Fibroblast of pulmonary artery (primary cell): ENCODE results near the gene ITGB1BP2.
"Not testable (repeated sequence)": the region's sequence is repeated elsewhere in the genome, so short reads cannot be mapped to it uniquely, and the experiment has no call there.

ENCODE experiments used
- DNase-seq: peaks from one replicate; pipeline ENCODE4 v3.0.0-alpha.2; 2010; ENCODE audit warnings: low read depth
- H3K4me3 ChIP-seq: replicated peaks from 2 replicates; pipeline ENCODE4 v1.5.1; 2011; ENCODE audit warnings: low read depth, mild to moderate bottlenecking, control low read depth, low read length, moderate library complexity
- TF ChIP-seq, protein P1 (sequence below): IDR thresholded peaks from 2 replicates; pipeline ENCODE4 v1.5.1; 2011; ENCODE audit warnings: mild to moderate bottlenecking, control low read depth, low read length, inconsistent platforms; ENCODE audit errors: missing control alignments

Gene ITGB1BP2

DNA sequence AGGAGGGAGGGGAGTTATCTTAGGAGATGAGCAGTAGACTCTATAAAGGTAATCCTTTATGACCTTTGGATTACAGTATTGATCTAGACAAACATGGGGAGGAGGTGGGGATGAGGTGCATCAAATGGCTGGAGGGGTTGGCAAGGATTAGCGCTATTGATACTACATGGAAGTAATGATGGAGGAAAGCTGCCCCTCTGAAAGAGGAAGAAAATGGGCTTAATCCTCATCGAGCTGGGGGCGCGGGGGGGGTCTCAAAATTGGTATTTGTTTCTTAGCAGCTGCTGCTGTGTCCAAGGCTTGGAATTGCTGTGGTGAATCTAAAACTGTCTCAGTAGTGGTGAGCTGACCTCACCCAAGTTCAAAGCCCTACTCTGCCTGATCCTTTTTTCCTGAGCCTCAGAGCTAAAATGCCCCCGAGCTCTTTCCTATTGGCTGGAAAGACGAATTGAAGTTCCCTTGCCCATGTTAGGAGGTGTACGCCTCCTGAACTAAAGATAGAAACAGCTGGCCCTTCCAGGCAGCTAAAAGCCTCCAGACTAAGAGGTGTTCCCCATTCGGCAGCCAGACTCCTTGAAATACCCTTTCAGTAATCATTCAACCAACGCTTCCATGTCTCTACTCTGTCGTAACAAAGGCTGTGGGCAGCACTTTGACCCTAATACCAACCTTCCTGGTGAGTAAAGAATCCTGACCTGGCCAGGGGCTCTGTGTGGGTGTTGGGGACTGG is at the start of gene ITGB1BP2:
TSS of gene ITGB1BP2 (plus strand) at position 556 of the 730 bp plus-strand sequence. CDS start at position 613, 57 bp downstream.
- no peak within 1 kb of the TSS for H3K4me3 ChIP-seq
- DNase-seq, result peak; percentile 45
- TF ChIP-seq, protein P1, sequence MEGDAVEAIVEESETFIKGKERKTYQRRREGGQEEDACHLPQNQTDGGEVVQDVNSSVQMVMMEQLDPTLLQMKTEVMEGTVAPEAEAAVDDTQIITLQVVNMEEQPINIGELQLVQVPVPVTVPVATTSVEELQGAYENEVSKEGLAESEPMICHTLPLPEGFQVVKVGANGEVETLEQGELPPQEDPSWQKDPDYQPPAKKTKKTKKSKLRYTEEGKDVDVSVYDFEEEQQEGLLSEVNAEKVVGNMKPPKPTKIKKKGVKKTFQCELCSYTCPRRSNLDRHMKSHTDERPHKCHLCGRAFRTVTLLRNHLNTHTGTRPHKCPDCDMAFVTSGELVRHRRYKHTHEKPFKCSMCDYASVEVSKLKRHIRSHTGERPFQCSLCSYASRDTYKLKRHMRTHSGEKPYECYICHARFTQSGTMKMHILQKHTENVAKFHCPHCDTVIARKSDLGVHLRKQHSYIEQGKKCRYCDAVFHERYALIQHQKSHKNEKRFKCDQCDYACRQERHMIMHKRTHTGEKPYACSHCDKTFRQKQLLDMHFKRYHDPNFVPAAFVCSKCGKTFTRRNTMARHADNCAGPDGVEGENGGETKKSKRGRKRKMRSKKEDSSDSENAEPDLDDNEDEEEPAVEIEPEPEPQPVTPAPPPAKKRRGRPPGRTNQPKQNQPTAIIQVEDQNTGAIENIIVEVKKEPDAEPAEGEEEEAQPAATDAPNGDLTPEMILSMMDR, result no peak

DNA sequence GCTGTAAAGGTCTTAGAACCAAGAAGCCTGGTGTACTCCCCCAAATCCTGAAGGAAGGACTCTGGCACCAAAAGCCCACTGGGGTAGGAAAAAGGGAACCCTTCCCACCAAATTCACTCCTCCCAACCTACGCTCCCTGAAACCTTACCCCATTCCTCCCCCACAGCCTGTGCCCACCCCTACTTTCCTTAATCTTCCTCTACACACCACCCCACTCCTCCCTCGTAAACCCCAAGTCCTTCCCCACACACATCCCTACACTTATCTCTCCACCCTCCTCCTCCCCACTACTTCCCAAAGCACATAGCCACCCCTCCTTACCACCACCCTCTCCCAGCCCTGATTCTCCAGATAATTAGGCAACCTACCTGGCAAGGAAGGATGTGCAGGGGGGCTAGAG is 49.3 kb upstream of the ITGB1BP2 start:
- TF ChIP-seq, protein P1, result no peak
- DNase-seq, result no peak
- H3K4me3 ChIP-seq, result peak overlapping the region; percentile 14

DNA sequence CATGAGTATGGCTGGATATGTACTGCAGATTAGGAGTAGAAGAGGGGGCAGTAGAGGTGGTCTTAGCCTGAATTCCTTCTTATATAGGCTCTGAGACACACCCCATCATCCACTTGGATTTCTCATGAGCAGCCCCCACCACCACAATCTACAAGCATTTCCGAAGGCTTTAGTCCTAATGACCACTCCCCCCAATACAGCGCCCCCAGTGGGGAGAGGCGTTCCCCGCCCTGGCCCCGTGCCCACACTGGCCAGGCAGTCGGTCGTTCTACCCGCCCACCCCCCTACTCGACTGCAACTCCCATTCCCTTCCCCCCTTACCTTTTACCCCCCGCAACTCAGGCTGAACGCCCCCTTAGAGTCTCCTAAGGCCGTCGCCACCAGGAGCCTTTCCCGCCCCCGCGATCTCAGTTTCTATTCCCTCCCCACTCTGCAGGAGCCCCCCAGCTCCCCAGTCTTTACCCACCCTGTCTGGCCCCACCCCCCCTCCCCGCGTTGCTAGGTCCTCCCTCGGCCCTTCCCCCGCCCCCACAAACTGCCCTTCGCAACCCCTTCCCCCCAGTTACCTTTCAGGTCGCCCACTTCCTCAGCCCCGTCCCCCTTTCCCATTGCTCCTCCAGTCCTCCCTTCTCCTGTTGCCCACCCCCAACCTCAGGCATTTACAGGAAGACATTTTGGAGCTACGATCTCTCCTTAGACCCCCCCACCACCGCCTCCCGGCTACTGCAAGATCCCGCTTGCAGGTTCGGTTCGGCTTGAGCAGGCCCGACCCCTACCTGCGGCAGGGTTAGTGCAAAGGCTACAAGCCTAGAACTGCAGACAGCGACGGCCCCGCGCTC is 48.1 kb upstream of the ITGB1BP2 start:
- H3K4me3 ChIP-seq, result peak overlapping the region; percentile 83
- TF ChIP-seq, protein P1, result peak; percentile 40
- peak; percentile 41 for DNase-seq

DNA sequence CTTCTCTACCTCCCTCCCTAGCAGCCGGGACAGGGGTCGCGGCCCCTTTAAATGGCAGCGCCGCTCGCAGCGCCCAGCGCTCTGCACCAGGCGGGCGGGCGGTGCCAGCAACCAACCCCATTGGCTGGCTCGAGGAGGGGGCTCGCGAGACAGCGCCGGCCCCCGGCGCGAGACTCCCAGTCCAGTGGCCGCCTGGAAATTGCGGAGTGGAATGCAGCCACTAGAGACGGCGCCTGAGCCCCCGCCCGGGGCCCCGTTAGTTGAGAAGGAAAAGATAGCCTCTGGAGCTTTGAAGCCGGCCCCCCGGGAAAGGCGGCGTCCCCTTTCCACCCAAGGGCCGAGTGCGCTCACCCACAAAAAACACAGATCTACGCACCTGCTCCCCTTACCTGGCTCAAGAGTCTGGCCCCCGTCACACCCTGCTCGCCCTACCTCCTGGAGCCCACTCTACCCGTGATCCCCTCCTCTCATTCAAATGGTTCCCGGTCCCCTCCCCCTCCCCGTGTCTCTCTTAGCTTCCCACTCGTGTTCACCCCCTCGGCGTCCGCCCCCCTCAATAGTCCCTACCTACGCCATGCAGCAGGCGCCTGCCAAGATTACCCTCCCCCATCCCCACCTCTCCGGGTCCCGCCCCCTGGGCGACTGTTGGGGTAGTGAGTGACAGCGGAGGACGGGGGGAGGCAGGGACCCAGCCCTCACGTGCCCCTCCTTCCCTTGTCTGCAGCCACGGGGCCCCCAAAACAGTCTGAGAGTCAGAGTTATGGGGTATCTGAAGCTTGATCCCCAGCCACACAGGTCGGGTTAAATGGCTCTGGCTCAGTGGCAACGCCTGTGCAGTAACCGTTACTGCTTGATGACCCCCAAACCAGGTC is 47.2 kb upstream of the ITGB1BP2 start, which contains the start of gene ZMYM3:
TSS of gene ZMYM3 (minus strand) at position 49 of the 872 bp plus-strand sequence. CDS start 885 bp downstream, outside the sequence.
- peak; percentile 82 for DNase-seq
- TF ChIP-seq, protein P1, result no peak
- peak within 1 kb of the TSS; percentile 83 for H3K4me3 ChIP-seq

DNA sequence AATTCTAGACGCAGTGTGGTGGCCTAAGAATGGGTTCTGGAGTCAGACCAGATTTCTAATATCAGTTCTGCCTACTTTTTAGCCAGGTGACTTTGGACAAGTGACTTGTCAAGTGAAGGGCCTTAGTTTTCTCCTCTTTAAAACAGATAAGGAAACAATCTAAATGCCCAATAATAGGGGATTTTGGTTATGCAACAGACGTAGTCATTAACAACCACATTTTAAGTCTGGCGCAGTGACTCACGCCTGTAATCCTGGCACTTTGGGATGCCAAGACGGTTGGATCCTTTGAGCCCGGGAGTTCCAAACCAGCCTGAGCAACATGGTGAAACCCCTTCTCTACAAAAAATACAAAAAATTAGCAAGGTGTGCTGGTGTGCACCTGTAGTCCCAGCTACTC is 45.5 kb upstream of the ITGB1BP2 start:
- TF ChIP-seq, protein P1, result no peak
- H3K4me3 ChIP-seq, result no peak overlapping the region
- DNase-seq, result peak; percentile 1

DNA sequence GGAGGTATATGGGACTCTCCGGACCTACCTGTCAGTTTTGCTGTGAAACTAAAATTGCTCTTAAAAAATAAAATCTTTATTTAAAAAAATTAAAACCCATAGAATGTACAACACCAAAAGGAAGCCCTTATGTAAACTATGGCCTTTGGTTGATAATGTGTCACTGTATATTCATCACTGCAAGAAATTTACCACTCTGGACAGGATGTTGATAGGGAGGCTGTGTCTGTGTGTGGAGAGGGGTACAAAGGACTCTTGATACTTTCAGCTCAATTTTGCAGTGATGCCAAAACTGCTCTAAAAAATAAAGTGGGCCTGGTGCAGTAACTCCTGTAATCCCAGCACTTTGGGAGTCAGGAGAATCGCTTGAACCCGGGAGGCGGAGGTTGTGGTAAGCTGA is 44.7 kb upstream of the ITGB1BP2 start:
- no peak overlapping the region for H3K4me3 ChIP-seq
- TF ChIP-seq, protein P1, result no peak
- DNase-seq, result no peak

DNA sequence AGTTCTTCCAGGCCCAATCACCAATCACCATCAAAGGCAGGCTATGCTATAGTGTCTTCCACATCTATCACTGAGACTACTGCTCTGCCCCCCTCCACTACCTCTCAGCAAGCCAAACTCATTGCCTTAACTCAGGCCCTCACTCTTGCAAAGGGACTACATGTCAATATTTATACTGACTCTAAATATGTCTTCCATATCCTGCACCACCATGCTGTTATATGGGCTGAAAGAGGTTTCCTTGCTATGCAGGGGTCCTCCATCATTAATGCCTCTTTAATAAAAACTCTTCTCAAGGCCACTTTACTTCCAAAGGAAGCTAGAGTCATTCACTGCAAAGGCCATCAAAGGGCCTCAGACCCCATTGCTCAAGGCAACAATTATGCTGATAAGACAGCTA is 32.9 kb upstream of the ITGB1BP2 start:
- not testable (repeated sequence) for H3K4me3 ChIP-seq, DNase-seq
